GM12878 (cell line): ENCODE data around the gene TBCA. TPM values are rescaled to one million over a fixed set of nuclear protein-coding genes. Genes with fewer than 3 reads are reported as not detected.

ENCODE experiments used
- ATAC-seq: fragments of 200-7000 bp; cut with Tn5 transposase; 3 replicates; pipeline ENCODE4 v1.9.1; 2020; ENCODE audit warnings: mild to moderate bottlenecking, moderate library complexity
- BruUV-seq: library from RNA; stranded (reverse); fragments of 400-500 nt; replicated peaks from 2 replicates; lab custom pipeline; 2021; lab: Mats Ljungman, UMichigan
- CTCF ChIA-PET: fragments of 300-600 bp; sonication (Branson Sonifier 250); formaldehyde crosslinking; extraction: SDS; loops from one replicate; lab custom pipeline; 2021; ENCODE audit warnings: inconsistent platforms; lab: Yijun Ruan, JAX
- POLR2A ChIA-PET: fragments of 350-600 bp; formaldehyde crosslinking; extraction: SDS; loops from one replicate; lab custom pipeline; 2021; ENCODE audit warnings: inconsistent platforms; lab: Charles Lee
- RAD21 ChIA-PET: fragments of 300-600 bp; sonication (Branson Sonifier 250); formaldehyde crosslinking; loops from one replicate; lab custom pipeline; 2023; ENCODE audit warnings: antibody characterized with exemption; ENCODE audit not compliant: unreplicated experiment; lab: Charles Lee
- SMC1A ChIA-PET: fragments of 300-600 bp; sonication (Branson Sonifier 250); formaldehyde crosslinking; loops from one replicate; lab custom pipeline; 2023; ENCODE audit not compliant: unreplicated experiment, uncharacterized antibody; lab: Charles Lee
- DNase-seq: peaks from one replicate; pipeline ENCODE4 v3.0.0-alpha.2; 2011; ENCODE audit warnings: low read depth, low spot score
- FAIRE-seq: peaks from 3 replicates; lab custom pipeline; 2011; peaks lifted over from hg19 to GRCh38; lab: Jason Lieb, UNC
- H2AFZ ChIP-seq: 2 replicates; pipeline ENCODE4 v1.6.0; 2011; ENCODE audit warnings: low read depth, low read length, control low read depth; ENCODE audit not compliant: control insufficient read depth
- H3K27ac ChIP-seq: 2 replicates; pipeline ENCODE4 v1.5.1; 2011; ENCODE audit warnings: control low read depth; ENCODE audit not compliant: control insufficient read depth, insufficient read depth
- H3K27me3 ChIP-seq, 2 experiments: replicated peaks in 1 of 2; 2 replicates each; pipeline versions ENCODE4 v1.6.0 to v1.6.1; 2011; ENCODE audit warnings: low read length in 1 of 2; ENCODE audit not compliant: control insufficient read depth in 2 of 2, insufficient read depth in 2 of 2
- H3K36me3 ChIP-seq, 2 experiments: 2 replicates each; pipeline ENCODE4 v1.5.1; 2011; ENCODE audit warnings: low read length in 1 of 2; ENCODE audit not compliant: control insufficient read depth in 2 of 2, insufficient read depth in 2 of 2
- H3K4me1 ChIP-seq: 2 replicates; pipeline ENCODE4 v1.6.1; 2011; ENCODE audit warnings: mild to moderate bottlenecking, low read length, moderate library complexity, mixed read lengths; ENCODE audit not compliant: control insufficient read depth, insufficient read depth
- H3K4me2 ChIP-seq: 2 replicates; pipeline ENCODE4 v1.6.0; 2011; ENCODE audit warnings: control low read depth; ENCODE audit not compliant: control insufficient read depth, insufficient read depth
- H3K4me3 ChIP-seq: fragments of 200-600 bp; sonication (generic); 2 replicates; pipeline ENCODE4 v1.5.1; 2016
- H3K79me2 ChIP-seq: 2 replicates; pipeline ENCODE4 v1.6.0; 2011; ENCODE audit warnings: low read length; ENCODE audit not compliant: control insufficient read depth, insufficient read depth
- H3K9ac ChIP-seq: 2 replicates; pipeline ENCODE4 v1.8.0; 2011; ENCODE audit warnings: low read length, control low read depth, mixed read lengths; ENCODE audit not compliant: control insufficient read depth, insufficient read depth
- H3K9me3 ChIP-seq: replicated peaks from 3 replicates; pipeline ENCODE4 v1.5.1; 2011; ENCODE audit warnings: mild to moderate bottlenecking, low read length; ENCODE audit not compliant: control insufficient read depth, insufficient read depth
- H4K20me1 ChIP-seq: 2 replicates; pipeline ENCODE4 v1.6.0; 2011; ENCODE audit not compliant: control insufficient read depth, insufficient read depth
- BCL11A ChIP-seq: IDR thresholded peaks from 2 replicates; pipeline ENCODE4 v1.6.1; 2011; ENCODE audit warnings: low read depth, low read length
- CEBPZ ChIP-seq: fragments of 150-350 bp; IDR thresholded peaks from 2 replicates; pipeline ENCODE4 v1.6.1; 2016; ENCODE audit warnings: low read depth, low read length
- CHD1 ChIP-seq: IDR thresholded peaks from 2 replicates; pipeline ENCODE4 v1.6.1; 2012; ENCODE audit warnings: low read depth, low read length, improper control_type of control experiment
- EGR1 ChIP-seq, 2 experiments: IDR thresholded peaks; 1 replicate in 1 of 2; 2 replicates in 1 of 2; pipeline ENCODE4 v1.6.1; 2011 to 2012; ENCODE audit warnings: low read depth in 2 of 2, low read length in 2 of 2, borderline replicate concordance in 1 of 2, mild to moderate bottlenecking in 1 of 2, moderate library complexity in 1 of 2
- ESRRA ChIP-seq: IDR thresholded peaks from 2 replicates; pipeline ENCODE4 v1.6.1; 2012; ENCODE audit warnings: mild to moderate bottlenecking, low read length, improper control_type of control experiment
- EZH2 ChIP-seq: IDR thresholded peaks from 2 replicates; pipeline ENCODE4 v1.6.1; 2012; ENCODE audit warnings: low read depth, mild to moderate bottlenecking, control low read depth, inconsistent platforms, low read length, borderline replicate concordance; ENCODE audit not compliant: control insufficient read depth
- GATAD2B ChIP-seq: fragments of 450-650 bp; conservative IDR thresholded peaks from 2 replicates; pipeline ENCODE4 v1.6.1; 2017; ENCODE audit warnings: low read depth, mild to moderate bottlenecking, moderate library complexity
- HDAC6 ChIP-seq: fragments of 200-600 bp; sonication (generic); IDR thresholded peaks from one replicate; pipeline ENCODE4 v1.8.0; 2017; ENCODE audit warnings: antibody characterized with exemption; ENCODE audit not compliant: unreplicated experiment
- HDGF ChIP-seq: fragments of 450-650 bp; IDR thresholded peaks from 2 replicates; pipeline ENCODE4 v1.6.1; 2016; ENCODE audit warnings: antibody characterized with exemption
- NFYA ChIP-seq: IDR thresholded peaks from 2 replicates; pipeline ENCODE4 v1.6.1; 2011; ENCODE audit warnings: low read depth, mild to moderate bottlenecking, low read length, improper control_type of control experiment, borderline replicate concordance
- POLR2AphosphoS2 ChIP-seq: IDR thresholded peaks from 2 replicates; pipeline ENCODE4 v1.6.1; 2011; ENCODE audit warnings: low read depth, mild to moderate bottlenecking, low read length, improper control_type of control experiment, moderate library complexity
- POLR2AphosphoS5 ChIP-seq: IDR thresholded peaks from 2 replicates; pipeline ENCODE4 v1.6.1; 2011; ENCODE audit warnings: mild to moderate bottlenecking, low read length, inconsistent platforms
- SUPT20H ChIP-seq: IDR thresholded peaks from 2 replicates; pipeline ENCODE4 v1.6.1; 2011; ENCODE audit warnings: low read depth, mild to moderate bottlenecking, low read length, moderate library complexity, borderline replicate concordance; ENCODE audit not compliant: control insufficient read depth
- TCF3 ChIP-seq: IDR thresholded peaks from 2 replicates; pipeline ENCODE4 v1.6.1; 2012; ENCODE audit warnings: low read depth, mild to moderate bottlenecking, low read length, borderline replicate concordance; ENCODE audit not compliant: insufficient read depth
- YY1 ChIP-seq: IDR thresholded peaks from 2 replicates; pipeline ENCODE4 v1.6.1; 2011; ENCODE audit warnings: low read depth, mild to moderate bottlenecking, low read length
- WGBS: methylation state at CpG from one replicate; pipeline ENCODE4 v1.1.6; 2016; ENCODE audit warnings: low lambda C conversion rate; ENCODE audit not compliant: insufficient replicate concordance, insufficient coverage; ENCODE audit errors: missing lambda C conversion rate; 5-methylcytosine and 5-hydroxymethylcytosine counted together
- in situ Hi-C: fragments of 300-500 bp; cut with MboI; formaldehyde crosslinking; loops from 9 replicates; pipeline ENCODE4 v1.14.3; 2018; ENCODE audit warnings: mixed read lengths
- intact Hi-C: fragments of 100-400 bp; cut with micrococcal nuclease; formaldehyde crosslinking; loops from one replicate; pipeline ENCODE4 v1.14.2; 2022; ENCODE audit not compliant: unreplicated experiment
- polyA plus RNA-seq, 11 experiments: library from polyadenylated mRNA; depleted of rRNA in 4 of 11; unstranded in 6 of 11; stranded (reverse) in 5 of 11; fragments of >200 nt; fragmentation: Nextera tagmentation in 4 of 11; fragmentation: Illumina TruSeq in 1 of 11; extraction: Ambion mirVana in 4 of 11; extraction: Trizol in 1 of 11; gene quantifications; 1 replicate in 1 of 11; 2 replicates in 10 of 11; pipeline versions ENCODE4 v1.2.1 to v1.2.3, GENCODE V29; 2011 to 2016; ENCODE audit warnings: inconsistent platforms in 2 of 11, missing spikeins in 2 of 11, low read depth in 1 of 11
- total RNA-seq, 4 experiments: library from RNA; depleted of rRNA in 3 of 4; stranded (reverse); fragments of >200 nt in 3 of 4; fragmentation: Illumina TruSeq in 1 of 4; extraction: Trizol in 1 of 4; gene quantifications; 2 replicates each; pipeline versions ENCODE4 v1.2.1 to v1.2.3, GENCODE V29; 2013 to 2021

The TBCA gene
- total and polyA plus RNA-seq, 10 of the 15 experiments (the other 5 are each of a cell fraction or from before 2014, with no cell fraction given): 86.3 to 647 (median 294) TPM

- ATAC-seq (no peak), FAIRE-seq (no peak), DNase-seq (no peak)
- no TSS peak for BruUV-seq
- Histone ChIP-seq H3K4me2 (no peak overlapping the region), H3K27ac (no peak overlapping the region), H3K9me3 (peaks cover 6% of the 10 kb centered on the region), H3K27me3 (no peaks in the 10 kb centered on the region)
- CTCF ChIA-PET: interaction anchor here (1.3 kb wide), 1 partner anchor 33 kb away, joined by 3 read pairs; no protein-coding TSS in a partner anchor
- no peak for TF ChIP-seq GATAD2B
- no peak for TF ChIP-seq YY1
- TF ChIP-seq, all 136 proteins: peak for 0
- Histone ChIP-seq H3K9ac (no peak overlapping the region), H2AFZ (no peak overlapping the region), H3K4me3 (no peak overlapping the region), H3K79me2 (peaks cover 9% of the 10 kb centered on the region), H3K36me3 (peaks cover 0 to 9% of the 10 kb centered on the region in 2 experiments; a peak in 2 of 4 replicates), H3K4me1 (no peaks in the 10 kb centered on the region), H4K20me1 (no peaks in the 10 kb centered on the region)
- 100% methylated on average over 3 of the region's 3 CpGs for WGBS
- intact Hi-C loops: no loop called here
- in situ Hi-C loops: no loop called here
- POLR2A ChIA-PET: interaction anchor here (0.7 kb wide), 1 partner anchor 51 kb away, joined by 3 read pairs; no protein-coding TSS in a partner anchor
- SMC1A ChIA-PET: interaction anchor here (0.7 to 4.2 kb wide), 2 partner anchors 11 to 25 kb away, joined by 3 to 14 read pairs; no protein-coding TSS in a partner anchor
- RAD21 ChIA-PET: interaction anchor here (0.5 kb wide), 1 partner anchor 11 kb away, joined by 3 read pairs; no protein-coding TSS in a partner anchor
Measured at GRCh38 chr5:77697692-77698091, 78.4 kb downstream of the TBCA start.

GRCh38 chr5:77696120-77696519, 80.0 kb downstream of the TBCA start:
- POLR2A ChIA-PET: no interaction called here
- CTCF ChIA-PET: no interaction called here
- DNase-seq (no peak), ATAC-seq (no peak), FAIRE-seq (no peak)
- H4K20me1 ChIP-seq: no peaks in the 10 kb centered on the region
- in situ Hi-C loops (no loop called here), intact Hi-C loops (no loop called here)
- no peak overlapping the region for H3K4me3 ChIP-seq
- no peaks in the 10 kb centered on the region for H3K27me3 ChIP-seq
- no peak overlapping the region for H3K27ac ChIP-seq
- SMC1A ChIA-PET: interaction anchor here (0.6 to 1.9 kb wide), 3 partner anchors 9 to 60 kb away, joined by 3 to 8 read pairs (median 5); no protein-coding TSS in a partner anchor
- RAD21 ChIA-PET: no interaction called here
- H3K36me3 ChIP-seq: peaks cover 0 to 3% of the 10 kb centered on the region in 2 experiments; a peak in 1 of 4 replicates
- no peaks in the 10 kb centered on the region for H3K4me1 ChIP-seq
- H2AFZ ChIP-seq: no peak overlapping the region
- no TSS peak for BruUV-seq
- H3K4me2 ChIP-seq: no peak overlapping the region
- peaks cover 9% of the 10 kb centered on the region for H3K79me2 ChIP-seq
- 95% methylated on average over 1 of the region's 1 CpG for WGBS
- no peak overlapping the region for H3K9ac ChIP-seq
- peaks cover 6% of the 10 kb centered on the region for H3K9me3 ChIP-seq
- no peak for TF ChIP-seq HDAC6
- no peak for TF ChIP-seq ESRRA
- no peak for TF ChIP-seq SUPT20H
- TF ChIP-seq HDGF: no peak
- TF ChIP-seq CHD1: no peak
- TF ChIP-seq POLR2AphosphoS5: no peak
- TF ChIP-seq EGR1 (IDR thresholded peaks at IDR 0.05; ENCODE audit: borderline replicate concordance in 1 of 2, low read depth in 2 of 2, low read length in 2 of 2): no peak
- no peak for TF ChIP-seq TCF3
- no peak for TF ChIP-seq EZH2
- no peak for TF ChIP-seq BCL11A
- TF ChIP-seq CEBPZ: no peak
- TF ChIP-seq NFYA: no peak
- no peak for TF ChIP-seq POLR2AphosphoS2
